Uterus (tissue), 2 donors: ENCODE measurements around the gene GRIK4.

Source experiments
- CTCF ChIP-seq, 4 experiments: fragments of 200-600 bp in 2 of 4; fragments of 450-650 bp in 2 of 4; sonication (generic) in 2 of 4; IDR thresholded peaks; one replicate each; pipeline ENCODE4 v1.5.1; 2016 to 2019; ENCODE audit warnings: antibody characterized with exemption in 4 of 4, mild to moderate bottlenecking in 2 of 4, moderate library complexity in 1 of 4
- POLR2A ChIP-seq, 2 donors: fragments of 450-650 bp; IDR thresholded peaks; one replicate each; pipeline ENCODE4 v1.6.1; 2016; ENCODE audit warnings: antibody characterized with exemption in 2 of 2, mild to moderate bottlenecking in 1 of 2, moderate library complexity in 1 of 2

GRCh38 chr11:120893440-120894201 is 382.1 kb downstream of the GRIK4 start:
- TF ChIP-seq CTCF (IDR thresholded peaks at IDR 0.05) (no peak), POLR2A (IDR thresholded peaks at IDR 0.05) (no peak)
